Gastroesophageal sphincter (tissue), 3 donors: ENCODE data around the gene STAC3.

Source experiments
- POLR2A ChIP-seq, 2 donors: fragments of 450-650 bp; IDR thresholded peaks; one replicate each; pipeline ENCODE4 v1.6.1; 2017; ENCODE audit warnings: antibody characterized with exemption in 2 of 2, mild to moderate bottlenecking in 2 of 2, moderate library complexity in 1 of 2
- POLR2AphosphoS5 ChIP-seq: sonication (generic); formaldehyde crosslinking; IDR thresholded peaks from one replicate; pipeline ENCODE4 v1.6.1; 2017; ENCODE audit warnings: antibody characterized with exemption
- TF ChIP-seq, protein P1 (sequence below), 4 experiments: fragments of 200-600 bp in 2 of 4; fragments of 450-650 bp in 2 of 4; sonication (generic) in 1 of 4; IDR thresholded peaks; one replicate each; pipeline ENCODE4 v1.5.1; 2017 to 2019; ENCODE audit warnings: antibody characterized with exemption in 4 of 4, mild to moderate bottlenecking in 2 of 4, moderate library complexity in 2 of 4

GRCh38 chr12:57244312-57244696 is 6.7 kb downstream of the STAC3 start:
- TF ChIP-seq POLR2AphosphoS5 (no peak), POLR2A (IDR thresholded peaks at IDR 0.05) (no peak)
- TF ChIP-seq, protein P1, sequence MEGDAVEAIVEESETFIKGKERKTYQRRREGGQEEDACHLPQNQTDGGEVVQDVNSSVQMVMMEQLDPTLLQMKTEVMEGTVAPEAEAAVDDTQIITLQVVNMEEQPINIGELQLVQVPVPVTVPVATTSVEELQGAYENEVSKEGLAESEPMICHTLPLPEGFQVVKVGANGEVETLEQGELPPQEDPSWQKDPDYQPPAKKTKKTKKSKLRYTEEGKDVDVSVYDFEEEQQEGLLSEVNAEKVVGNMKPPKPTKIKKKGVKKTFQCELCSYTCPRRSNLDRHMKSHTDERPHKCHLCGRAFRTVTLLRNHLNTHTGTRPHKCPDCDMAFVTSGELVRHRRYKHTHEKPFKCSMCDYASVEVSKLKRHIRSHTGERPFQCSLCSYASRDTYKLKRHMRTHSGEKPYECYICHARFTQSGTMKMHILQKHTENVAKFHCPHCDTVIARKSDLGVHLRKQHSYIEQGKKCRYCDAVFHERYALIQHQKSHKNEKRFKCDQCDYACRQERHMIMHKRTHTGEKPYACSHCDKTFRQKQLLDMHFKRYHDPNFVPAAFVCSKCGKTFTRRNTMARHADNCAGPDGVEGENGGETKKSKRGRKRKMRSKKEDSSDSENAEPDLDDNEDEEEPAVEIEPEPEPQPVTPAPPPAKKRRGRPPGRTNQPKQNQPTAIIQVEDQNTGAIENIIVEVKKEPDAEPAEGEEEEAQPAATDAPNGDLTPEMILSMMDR (IDR thresholded peaks at IDR 0.05) = no peak
